HG03460 (cell line): ENCODE measurements around the gene MMP10.

ENCODE experiments used
- ATAC-seq: cut with Tn5 transposase; IDR thresholded peaks from one replicate; pipeline ENCODE4 v1.9.1; 2021; ENCODE audit not compliant: unreplicated experiment

MMP10 gene

DNA sequence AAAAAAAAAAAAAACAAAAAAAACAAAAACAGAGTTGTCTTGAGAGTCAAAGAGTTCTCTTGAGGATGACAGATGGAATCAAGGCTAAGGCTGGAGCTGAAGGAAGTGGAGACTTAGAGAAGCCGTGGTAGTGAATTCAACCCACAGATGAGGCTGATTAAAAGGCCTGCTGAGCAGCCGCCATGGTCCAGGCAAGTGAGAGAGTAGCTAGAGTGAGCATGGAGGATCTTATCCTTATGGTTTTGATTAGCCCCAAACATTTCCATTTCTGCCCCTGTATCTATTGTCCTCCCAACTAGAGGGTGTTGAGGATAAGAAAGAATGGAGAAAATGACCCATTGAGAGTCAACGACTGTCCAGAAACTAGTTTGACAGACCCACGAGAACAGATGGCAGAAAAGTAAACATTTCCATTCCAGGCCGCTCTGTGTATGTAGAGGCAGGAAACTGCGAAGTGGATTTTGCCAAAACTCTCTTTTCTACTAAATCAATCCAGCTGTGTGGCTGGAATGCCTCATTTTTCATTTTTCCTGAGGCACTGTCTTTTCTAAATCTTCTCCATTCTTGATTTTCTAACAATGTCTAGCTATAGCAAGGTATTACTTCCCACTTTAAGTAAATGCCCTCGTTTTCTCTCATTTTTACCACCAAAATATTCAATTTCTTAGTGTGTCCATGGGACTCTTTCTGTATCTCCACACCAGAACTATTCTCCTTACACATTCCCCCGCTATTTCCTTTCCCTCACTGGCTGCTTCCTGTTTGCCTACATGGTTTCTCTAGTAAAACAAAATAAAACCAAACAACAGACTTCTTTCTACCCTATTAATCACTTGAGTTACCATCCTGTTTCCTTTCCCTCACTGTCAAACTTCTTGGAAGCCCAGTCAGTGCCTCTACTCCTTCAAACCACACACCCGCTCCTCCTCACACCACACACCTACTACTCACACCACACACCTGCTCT lies 50.3 kb downstream of the MMP10 start:
- ATAC-seq = no peak

- ATAC-seq = no peak
These were observed 52.5 kb downstream of the MMP10 start for GRCh38 chr11:102727890-102728289.

- no peak for ATAC-seq
These were observed 55.4 kb downstream of the MMP10 start, which contains the start of gene MMP8 for GRCh38 chr11:102724904-102725500. Gene MMP8 (minus strand): TSS chr11:102724954. CDS start chr11:102724855, 99 bp downstream.

DNA sequence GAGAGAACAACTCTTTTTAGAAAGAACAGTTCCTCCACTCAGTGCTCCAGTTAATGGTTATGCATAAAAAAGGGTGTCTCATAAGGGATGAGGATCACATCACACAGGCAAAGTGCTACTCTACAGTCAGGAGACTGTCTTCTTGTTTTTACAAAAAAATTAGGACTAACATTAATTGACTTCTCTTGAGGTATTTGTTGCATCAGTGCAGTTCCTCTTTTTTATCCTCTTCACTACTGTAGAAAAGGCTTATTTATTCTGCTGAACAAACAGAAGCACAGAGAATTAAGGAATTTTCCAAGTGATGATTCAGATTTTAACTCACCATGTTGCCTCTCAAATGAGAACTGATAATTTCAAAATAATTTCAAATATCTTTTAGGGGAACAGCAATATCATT lies 57.6 kb downstream of the MMP10 start:
- ATAC-seq = no peak
